PC-3 (cell line): ENCODE measurements around the gene MYO5B. TPM values are rescaled to one million over a fixed set of nuclear protein-coding genes. Genes with fewer than 3 reads are reported as not detected.

Experiments used
- ATAC-seq: fragments of 200-7000 bp; cut with Tn5 transposase; 2 replicates; pipeline ENCODE4 v1.9.1; 2020; ENCODE audit warnings: mild to moderate bottlenecking, moderate library complexity
- BruUV-seq: library from RNA; stranded (reverse); fragments of 400-500 nt; replicated peaks from 2 replicates; lab custom pipeline; 2021; lab: Mats Ljungman, UMichigan
- CTCF ChIA-PET: fragments of 300-600 bp; sonication (Branson Sonifier 250); formaldehyde crosslinking; loops from one replicate; lab custom pipeline; 2022; ENCODE audit warnings: antibody characterized with exemption; lab: Charles Lee
- POLR2A ChIA-PET: fragments of 300-600 bp; sonication (Branson Sonifier 250); formaldehyde crosslinking; loops from one replicate; lab custom pipeline; 2022; ENCODE audit warnings: antibody characterized with exemption; ENCODE audit not compliant: unreplicated experiment; lab: Charles Lee
- DNase-seq: peaks from one replicate; pipeline ENCODE4 v3.0.0-alpha.2; 2015
- H2AFZ ChIP-seq: fragments of 300-600 bp; sonication (generic); 2 replicates; pipeline ENCODE4 v1.6.0; 2016; ENCODE audit warnings: antibody characterized with exemption, low read length
- H3F3A ChIP-seq: fragments of 300-600 bp; sonication (generic); one replicate; pipeline ENCODE4 v1.6.0; 2017; ENCODE audit warnings: antibody characterized with exemption, low read length, control low read depth, mild to moderate bottlenecking; ENCODE audit not compliant: unreplicated experiment
- H3K27ac ChIP-seq: fragments of 300-600 bp; sonication (generic); 2 replicates; pipeline ENCODE4 v1.5.1; 2016; ENCODE audit warnings: mild to moderate bottlenecking, low read length
- H3K27me3 ChIP-seq: fragments of 300-600 bp; sonication (generic); 2 replicates; pipeline ENCODE4 v1.6.1; 2016; ENCODE audit warnings: low read length, mixed read lengths
- H3K36me3 ChIP-seq: fragments of 300-600 bp; sonication (generic); 2 replicates; pipeline ENCODE4 v1.6.1; 2016; ENCODE audit warnings: low read depth, mixed run types, low read length, mixed read lengths
- H3K4me1 ChIP-seq: fragments of 300-600 bp; sonication (generic); 2 replicates; pipeline ENCODE4 v1.5.1; 2016; ENCODE audit warnings: low read length; ENCODE audit not compliant: insufficient read depth
- H3K4me2 ChIP-seq: fragments of 300-600 bp; sonication (generic); 2 replicates; pipeline ENCODE4 v1.6.0; 2016; ENCODE audit warnings: low read length
- H3K4me3 ChIP-seq: fragments of 300-600 bp; sonication (generic); 2 replicates; pipeline ENCODE4 v1.5.1; 2016; ENCODE audit warnings: mild to moderate bottlenecking, low read length, mixed read lengths
- H3K79me2 ChIP-seq: fragments of 300-600 bp; sonication (generic); 2 replicates; pipeline ENCODE4 v1.6.1; 2017; ENCODE audit warnings: low read length, mixed read lengths
- H3K9ac ChIP-seq: fragments of 300-600 bp; sonication (generic); 2 replicates; pipeline ENCODE4 v1.6.0; 2016; ENCODE audit warnings: mild to moderate bottlenecking, low read length
- H3K9me2 ChIP-seq: fragments of 300-600 bp; sonication (generic); replicated peaks from 2 replicates; pipeline ENCODE4 v1.6.1; 2016; ENCODE audit warnings: mixed run types, low read length, mixed read lengths
- H3K9me3 ChIP-seq: fragments of 300-600 bp; sonication (generic); 2 replicates; pipeline ENCODE4 v1.6.1; 2016; ENCODE audit warnings: low read length, mixed read lengths
- H4K20me1 ChIP-seq: fragments of 300-600 bp; sonication (generic); 2 replicates; pipeline ENCODE4 v1.6.1; 2016; ENCODE audit warnings: low read length, mixed read lengths
- CTCF ChIP-seq: fragments of 300-600 bp; sonication (generic); conservative IDR thresholded peaks from 2 replicates; pipeline ENCODE4 v1.5.1; 2017; ENCODE audit warnings: antibody characterized with exemption, low read depth, mild to moderate bottlenecking, low read length
- EZH2 ChIP-seq: fragments of 300-600 bp; sonication (generic); IDR thresholded peaks from one replicate; pipeline ENCODE4 v1.6.1; 2017; ENCODE audit warnings: antibody characterized with exemption, mild to moderate bottlenecking, low read length; ENCODE audit not compliant: unreplicated experiment
- EZH2phosphoT487 ChIP-seq: fragments of 300-600 bp; sonication (generic); IDR thresholded peaks from 2 replicates; pipeline ENCODE4 v1.6.1; 2018; ENCODE audit warnings: mild to moderate bottlenecking, antibody characterized with exemption, low read length, borderline replicate concordance
- intact Hi-C: fragments of 100-400 bp; cut with micrococcal nuclease; formaldehyde crosslinking; loops from 2 replicates; pipeline ENCODE4 v1.9.0; 2023
- total RNA-seq: library from RNA; depleted of rRNA; stranded (reverse); fragments of >200 nt; gene quantifications from 2 replicates; pipeline ENCODE4 v1.2.3, GENCODE V29; 2014

Gene MYO5B
- total RNA-seq, 1 experiment from 2014 or later: 10.7 TPM

GRCh38 chr18:50218432-50219197 lies 23.7 kb upstream of the MYO5B start:
- intact Hi-C loops: loop anchor here (1.0 to 5.0 kb wide), 2 partner anchors 139 to 209 kb away; no protein-coding TSS in a partner anchor
- POLR2A ChIA-PET: interaction anchor here (0.6 kb wide), 1 partner anchor 102 kb away, joined by 13 read pairs; no protein-coding TSS in a partner anchor

DNA sequence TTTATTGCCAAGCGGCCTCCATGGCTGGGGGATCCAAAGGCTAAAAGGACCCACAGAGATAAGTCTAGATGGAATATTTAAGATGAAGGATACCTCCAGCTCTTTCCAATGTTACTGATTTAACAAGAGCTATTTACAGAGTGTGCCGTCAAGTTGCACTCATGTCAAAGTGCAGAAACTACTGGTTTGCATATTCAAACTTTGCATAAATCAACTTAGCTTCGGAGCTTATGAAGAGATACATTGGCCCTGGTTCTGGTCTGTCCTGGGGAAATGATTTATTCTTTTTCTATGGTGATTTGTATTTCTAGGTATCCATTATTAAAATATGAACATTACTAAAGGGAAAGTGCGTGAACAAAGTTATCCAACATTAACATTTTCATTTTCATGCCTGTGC lies 14.4 kb upstream of the MYO5B start:
- no peaks in the 10 kb centered on the region for H3K36me3 ChIP-seq
- no peaks in the 10 kb centered on the region for H3K4me1 ChIP-seq
- H3K9me2 ChIP-seq: no peaks in the 10 kb centered on the region
- H3K27me3 ChIP-seq: no peaks in the 10 kb centered on the region
- TF ChIP-seq EZH2: no peak
- TF ChIP-seq EZH2phosphoT487: no peak
- TF ChIP-seq CTCF: no peak
- no peak overlapping the region for H3K27ac ChIP-seq
- no peak for DNase-seq
- H2AFZ ChIP-seq: no peak overlapping the region
- no peak overlapping the region for H3K4me2 ChIP-seq
- no peak for ATAC-seq
- CTCF ChIA-PET: no interaction called here
- BruUV-seq: no TSS peak
- no peak overlapping the region for H3K9ac ChIP-seq
- H3F3A ChIP-seq: no peaks in the 10 kb centered on the region
- no peaks in the 10 kb centered on the region for H4K20me1 ChIP-seq
- H3K4me3 ChIP-seq: no peak overlapping the region
- no peaks in the 10 kb centered on the region for H3K79me2 ChIP-seq
- POLR2A ChIA-PET: no interaction called here
- no peaks in the 10 kb centered on the region for H3K9me3 ChIP-seq
- intact Hi-C loops: no loop called here

More at GRCh38 chr18:50218432-50219197, 23.7 kb upstream of the MYO5B start:
- Histone ChIP-seq H3K9me3 (no peaks in the 10 kb centered on the region), H3K79me2 (no peaks in the 10 kb centered on the region), H3K27ac (no peak overlapping the region), H3F3A (no peaks in the 10 kb centered on the region), H2AFZ (no peak overlapping the region), H3K4me2 (no peak overlapping the region), H3K36me3 (no peaks in the 10 kb centered on the region), H4K20me1 (no peaks in the 10 kb centered on the region), H3K9ac (no peak overlapping the region), H3K27me3 (no peaks in the 10 kb centered on the region), H3K4me3 (no peak overlapping the region), H3K4me1 (no peaks in the 10 kb centered on the region), H3K9me2 (no peaks in the 10 kb centered on the region)
- CTCF ChIA-PET: interaction anchor here (0.6 to 1.2 kb wide), 4 partner anchors 112 to 691 kb away, joined by 3 to 8 read pairs (median 4); no protein-coding TSS in a partner anchor
- no TSS peak for BruUV-seq
- TF ChIP-seq CTCF (peak; percentile 50; the same call in 1 of the 2 replicates), EZH2phosphoT487 (no peak), EZH2 (no peak)
- ATAC-seq (peak; percentile 51; the same call in 1 of the 2 replicates), DNase-seq (peak; percentile 11)

DNA sequence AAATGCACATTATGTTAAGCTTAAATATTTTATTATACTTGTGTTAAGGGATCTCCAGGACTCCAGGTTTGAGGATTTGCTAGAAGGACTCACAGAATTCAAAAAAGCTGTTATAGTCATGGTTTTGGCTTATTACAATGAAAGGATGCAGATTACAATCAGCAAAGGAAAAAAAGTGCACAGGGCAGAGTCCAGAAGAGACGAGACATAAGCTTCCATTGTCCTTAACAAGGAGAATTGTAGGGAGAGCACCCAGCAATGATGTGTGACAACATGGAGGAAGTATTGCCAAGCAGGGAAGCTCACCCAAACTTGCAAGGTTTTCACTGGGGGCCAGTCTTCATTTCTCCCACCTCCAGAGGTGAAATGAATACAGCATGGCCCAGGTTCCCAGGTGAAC lies 12.8 kb upstream of the MYO5B start:
- no peak overlapping the region for H3K9ac ChIP-seq
- no peaks in the 10 kb centered on the region for H3K4me1 ChIP-seq
- no peaks in the 10 kb centered on the region for H3K36me3 ChIP-seq
- H3K27ac ChIP-seq: no peak overlapping the region
- no peaks in the 10 kb centered on the region for H3K27me3 ChIP-seq
- TF ChIP-seq CTCF: no peak
- TF ChIP-seq EZH2: no peak
- no peak for TF ChIP-seq EZH2phosphoT487
- no peaks in the 10 kb centered on the region for H3F3A ChIP-seq
- no peaks in the 10 kb centered on the region for H4K20me1 ChIP-seq
- no peaks in the 10 kb centered on the region for H3K9me3 ChIP-seq
- ATAC-seq (no peak), DNase-seq (no peak)
- no peak overlapping the region for H3K4me2 ChIP-seq
- H3K4me3 ChIP-seq: no peak overlapping the region
- H3K9me2 ChIP-seq: no peaks in the 10 kb centered on the region
- no peaks in the 10 kb centered on the region for H3K79me2 ChIP-seq
- H2AFZ ChIP-seq: no peak overlapping the region
- no TSS peak for BruUV-seq
- ChIA-PET CTCF (interaction anchor here (0.7 kb wide), 1 partner anchor 193 kb away, joined by 3 read pairs; no protein-coding TSS in a partner anchor), POLR2A (no interaction called here)
- intact Hi-C loops: no loop called here
